Breast epithelium (tissue), 4 donors: ENCODE data around the gene BCL2. TPM values are rescaled to one million over a fixed set of nuclear protein-coding genes. Genes with fewer than 3 reads are reported as not detected.

ENCODE experiments used
- DNase-seq, 2 donors: peaks; one replicate each; pipeline ENCODE4 v3.0.0-alpha.2; 2019; ENCODE audit warnings: low spot score in 2 of 2
- H3K27ac ChIP-seq, 2 donors: fragments of 200-600 bp; sonication (generic) in 1 of 2; one replicate each; pipeline ENCODE4 v1.5.1; 2016 to 2019; ENCODE audit warnings: mild to moderate bottlenecking in 1 of 2
- H3K27me3 ChIP-seq, 2 donors: fragments of 200-600 bp; sonication (generic) in 1 of 2; one replicate each; pipeline versions ENCODE4 v1.5.1 to v1.6.0; 2017 to 2019; ENCODE audit warnings: control low read depth in 1 of 2, mild to moderate bottlenecking in 1 of 2
- H3K36me3 ChIP-seq: fragments of 200-600 bp; one replicate; pipeline ENCODE4 v1.5.1; 2019
- H3K4me1 ChIP-seq, 2 donors: fragments of 200-600 bp; sonication (generic); one replicate each; pipeline ENCODE4 v1.5.1; 2016 to 2019; ENCODE audit warnings: control low read depth in 1 of 2
- H3K4me3 ChIP-seq, 3 donors: fragments of 200-600 bp; sonication (generic); 1 replicate in 2 of 3; 2 replicates in 1 of 3; pipeline ENCODE4 v1.5.1; 2016 to 2019; ENCODE audit warnings: mild to moderate bottlenecking in 3 of 3, moderate library complexity in 2 of 3
- H3K9me3 ChIP-seq, 2 donors: fragments of 200-600 bp; sonication (generic) in 1 of 2; one replicate each; pipeline ENCODE4 v1.5.1; 2016 to 2019; ENCODE audit warnings: control low read depth in 1 of 2
- POLR2A ChIP-seq: fragments of 450-650 bp; IDR thresholded peaks from one replicate; pipeline ENCODE4 v1.6.1; 2016; ENCODE audit warnings: antibody characterized with exemption, mild to moderate bottlenecking, moderate library complexity
- POLR2AphosphoS5 ChIP-seq, 3 donors: sonication (generic); formaldehyde crosslinking; IDR thresholded peaks; one replicate each; pipeline ENCODE4 v1.6.1; 2017; ENCODE audit warnings: antibody characterized with exemption in 3 of 3
- intact Hi-C: fragments of 100-400 bp; cut with DNase I; formaldehyde crosslinking; loops from one replicate; pipeline ENCODE4 v1.15.1; 2023; ENCODE audit warnings: low total_unique reads
- total RNA-seq, 3 donors: library from RNA; depleted of rRNA; stranded (reverse); fragments of >200 nt; gene quantifications; one replicate each; pipeline ENCODE4 v1.1.0, GENCODE V29; 2016
- TF ChIP-seq, protein P1 (sequence below), 3 donors: fragments of 450-650 bp; IDR thresholded peaks; one replicate each; pipeline ENCODE4 v1.5.1; 2016 to 2017; ENCODE audit warnings: antibody characterized with exemption in 3 of 3, mild to moderate bottlenecking in 3 of 3, moderate library complexity in 3 of 3

Gene BCL2
- total RNA-seq, 3 donors from 2014 or later: 41.3 to 82.5 (median 43.6) TPM

- Histone ChIP-seq H3K36me3 (no peaks in the 10 kb centered on the region), H3K27ac (no peak overlapping the region), H3K4me3 (no peak overlapping the region), H3K9me3 (no peaks in the 10 kb centered on the region), H3K27me3 (no peaks in the 10 kb centered on the region), H3K4me1 (no peaks in the 10 kb centered on the region)
- intact Hi-C loops: no loop called here
- no peak for DNase-seq
- TF ChIP-seq, protein P1, sequence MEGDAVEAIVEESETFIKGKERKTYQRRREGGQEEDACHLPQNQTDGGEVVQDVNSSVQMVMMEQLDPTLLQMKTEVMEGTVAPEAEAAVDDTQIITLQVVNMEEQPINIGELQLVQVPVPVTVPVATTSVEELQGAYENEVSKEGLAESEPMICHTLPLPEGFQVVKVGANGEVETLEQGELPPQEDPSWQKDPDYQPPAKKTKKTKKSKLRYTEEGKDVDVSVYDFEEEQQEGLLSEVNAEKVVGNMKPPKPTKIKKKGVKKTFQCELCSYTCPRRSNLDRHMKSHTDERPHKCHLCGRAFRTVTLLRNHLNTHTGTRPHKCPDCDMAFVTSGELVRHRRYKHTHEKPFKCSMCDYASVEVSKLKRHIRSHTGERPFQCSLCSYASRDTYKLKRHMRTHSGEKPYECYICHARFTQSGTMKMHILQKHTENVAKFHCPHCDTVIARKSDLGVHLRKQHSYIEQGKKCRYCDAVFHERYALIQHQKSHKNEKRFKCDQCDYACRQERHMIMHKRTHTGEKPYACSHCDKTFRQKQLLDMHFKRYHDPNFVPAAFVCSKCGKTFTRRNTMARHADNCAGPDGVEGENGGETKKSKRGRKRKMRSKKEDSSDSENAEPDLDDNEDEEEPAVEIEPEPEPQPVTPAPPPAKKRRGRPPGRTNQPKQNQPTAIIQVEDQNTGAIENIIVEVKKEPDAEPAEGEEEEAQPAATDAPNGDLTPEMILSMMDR (IDR thresholded peaks at IDR 0.05): no peak
- TF ChIP-seq POLR2A (no peak), POLR2AphosphoS5 (IDR thresholded peaks at IDR 0.05) (no peak)
Observed at GRCh38 chr18:63113899-63114565, 205.5 kb downstream of the BCL2 start.

- H3K27me3 ChIP-seq: no peaks in the 10 kb centered on the region
- no peak overlapping the region for H3K4me3 ChIP-seq
- DNase-seq: no peak
- no peaks in the 10 kb centered on the region for H3K9me3 ChIP-seq
- no peaks in the 10 kb centered on the region for H3K36me3 ChIP-seq
- H3K4me1 ChIP-seq: no peaks in the 10 kb centered on the region
- TF ChIP-seq, protein P1 (IDR thresholded peaks at IDR 0.05): no peak
- no peak for TF ChIP-seq POLR2AphosphoS5 (IDR thresholded peaks at IDR 0.05)
- intact Hi-C loops: no loop called here
- H3K27ac ChIP-seq: no peak overlapping the region
Observed at GRCh38 chr18:63112706-63113105, 206.9 kb downstream of the BCL2 start.

- Histone ChIP-seq H3K27me3 (no peaks in the 10 kb centered on the region), H3K9me3 (no peaks in the 10 kb centered on the region), H3K4me1 (no peaks in the 10 kb centered on the region), H3K36me3 (no peaks in the 10 kb centered on the region), H3K4me3 (no peak overlapping the region), H3K27ac (no peak overlapping the region)
- DNase-seq: no peak
- TF ChIP-seq, protein P1 (IDR thresholded peaks at IDR 0.05): no peak
- intact Hi-C loops: no loop called here
Observed at GRCh38 chr18:63111671-63112402, 207.7 kb downstream of the BCL2 start.

- H3K4me3 ChIP-seq: no peak overlapping the region
- TF ChIP-seq POLR2AphosphoS5 (IDR thresholded peaks at IDR 0.05) (no peak), POLR2A (no peak)
- no peaks in the 10 kb centered on the region for H3K36me3 ChIP-seq
- no peaks in the 10 kb centered on the region for H3K4me1 ChIP-seq
- H3K9me3 ChIP-seq: no peaks in the 10 kb centered on the region
- no peaks in the 10 kb centered on the region for H3K27me3 ChIP-seq
- no peak overlapping the region for H3K27ac ChIP-seq
- intact Hi-C loops: loop anchor here (5.0 kb wide), 1 partner anchor 63 kb away; no protein-coding TSS in a partner anchor
- no peak for DNase-seq
Observed at GRCh38 chr18:63109802-63110201, 209.8 kb downstream of the BCL2 start.

GRCh38 chr18:63109022-63109421, 210.5 kb downstream of the BCL2 start:
- Histone ChIP-seq H3K36me3 (no peaks in the 10 kb centered on the region), H3K9me3 (no peaks in the 10 kb centered on the region), H3K27ac (no peak overlapping the region), H3K27me3 (no peaks in the 10 kb centered on the region), H3K4me1 (no peaks in the 10 kb centered on the region), H3K4me3 (no peak overlapping the region)
- intact Hi-C loops: loop anchor here (5.0 kb wide), 1 partner anchor 62 kb away; no protein-coding TSS in a partner anchor
- TF ChIP-seq, protein P1 (IDR thresholded peaks at IDR 0.05): no peak
- no peak for TF ChIP-seq POLR2A
- TF ChIP-seq POLR2AphosphoS5 (IDR thresholded peaks at IDR 0.05): no peak
- DNase-seq: no peak
